CD4-positive, alpha-beta T cell treated with Interleukin-6 at 100 ng/mL for 8 hours (primary cell): ENCODE data around the gene MAT1A.
"Not testable (repeated sequence)": the region's sequence is repeated elsewhere in the genome, so short reads cannot be mapped to it uniquely, and the experiment has no call there.

ENCODE experiments used
- DNase-seq: peaks from one replicate; pipeline ENCODE4 v3.0.0-alpha.2; 2020; ENCODE audit warnings: mixed read lengths, low spot score

The MAT1A gene

DNA sequence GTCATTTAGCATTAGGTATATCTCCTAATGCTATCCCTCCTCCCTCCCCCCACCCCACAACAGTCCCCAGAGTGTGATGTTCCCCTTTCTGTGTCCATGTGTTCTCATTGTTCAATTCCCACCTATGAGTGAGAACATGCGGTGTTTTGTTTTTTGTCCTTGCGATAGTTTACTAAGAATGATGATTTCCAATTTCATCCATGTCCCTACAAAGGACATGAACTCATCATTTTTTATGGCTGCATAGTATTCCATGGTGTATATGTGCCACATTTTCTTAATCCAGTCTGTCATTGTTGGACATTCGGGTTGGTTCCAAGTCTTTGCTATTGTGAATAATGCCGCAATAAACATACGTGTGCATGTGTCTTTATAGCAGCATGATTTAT, 66.4 kb downstream of the MAT1A start:
- not testable (repeated sequence) for DNase-seq
